GM19372 (cell line): ENCODE results near the gene CDK17.
"Not testable (repeated sequence)": the region's sequence is repeated elsewhere in the genome, so short reads cannot be mapped to it uniquely, and the experiment has no call there.

Source experiments
- ATAC-seq: cut with Tn5 transposase; IDR thresholded peaks from one replicate; pipeline ENCODE4 v1.9.1; 2021; ENCODE audit warnings: mild to moderate bottlenecking, low read depth, moderate library complexity; ENCODE audit not compliant: unreplicated experiment

The CDK17 gene

GRCh38 chr12:96395236-96395635 is 5.0 kb downstream of the CDK17 start:
- no peak for ATAC-seq

GRCh38 chr12:96393229-96393628 is 7.0 kb downstream of the CDK17 start:
- not testable (repeated sequence) for ATAC-seq

GRCh38 chr12:96392397-96392796 is 7.8 kb downstream of the CDK17 start:
- no peak for ATAC-seq

- ATAC-seq: no peak
These were observed 12.3 kb downstream of the CDK17 start for GRCh38 chr12:96387981-96388380.

- no peak for ATAC-seq
These were observed 13.4 kb downstream of the CDK17 start for GRCh38 chr12:96386794-96387193.

GRCh38 chr12:96383991-96384390 is 16.2 kb downstream of the CDK17 start:
- no peak for ATAC-seq

GRCh38 chr12:96383371-96383770 is 16.9 kb downstream of the CDK17 start:
- no peak for ATAC-seq

- not testable (repeated sequence) for ATAC-seq
These were observed 20.5 kb downstream of the CDK17 start for GRCh38 chr12:96379743-96380142.

- ATAC-seq: no peak
These were observed 21.9 kb downstream of the CDK17 start for GRCh38 chr12:96378319-96378718.

GRCh38 chr12:96376865-96377264 is 23.4 kb downstream of the CDK17 start:
- ATAC-seq: no peak

GRCh38 chr12:96375841-96376604 is 24.2 kb downstream of the CDK17 start:
- no peak for ATAC-seq

- ATAC-seq: no peak
These were observed 25.1 kb downstream of the CDK17 start for GRCh38 chr12:96375170-96375569.

GRCh38 chr12:96371790-96372699 is 28.2 kb downstream of the CDK17 start:
- ATAC-seq: no peak

GRCh38 chr12:96371138-96371789 is 29.0 kb downstream of the CDK17 start:
- no peak for ATAC-seq

- no peak for ATAC-seq
These were observed 31.6 kb downstream of the CDK17 start for GRCh38 chr12:96368687-96369086.

- no peak for ATAC-seq
These were observed 32.0 kb downstream of the CDK17 start for GRCh38 chr12:96368233-96368632.

- no peak for ATAC-seq
These were observed 33.9 kb downstream of the CDK17 start for GRCh38 chr12:96366381-96366654.

- no peak for ATAC-seq
These were observed 34.4 kb downstream of the CDK17 start for GRCh38 chr12:96365604-96366380.

GRCh38 chr12:96364092-96364700 is 36.0 kb downstream of the CDK17 start:
- no peak for ATAC-seq

- no peak for ATAC-seq
These were observed 39.2 kb downstream of the CDK17 start for GRCh38 chr12:96361074-96361473.
